IMR-90 (cell line): ENCODE results near the gene HYAL1. TPM values are rescaled to one million over a fixed set of nuclear protein-coding genes. Genes with fewer than 3 reads are reported as not detected.

ENCODE experiments used
- BHLHE40 ChIP-seq: fragments of 150-350 bp; IDR thresholded peaks from 2 replicates; pipeline ENCODE4 v1.6.1; 2016; ENCODE audit warnings: mild to moderate bottlenecking, low read depth, low read length
- CHD1 ChIP-seq: IDR thresholded peaks from 2 replicates; pipeline ENCODE4 v1.6.1; 2012; ENCODE audit warnings: low read depth, low read length, improper control_type of control experiment
- CTCF ChIP-seq: conservative IDR thresholded peaks from 2 replicates; pipeline ENCODE4 v1.5.1; 2012; ENCODE audit warnings: mild to moderate bottlenecking, low read depth, low read length, improper control_type of control experiment
- MAFK ChIP-seq: IDR thresholded peaks from 2 replicates; pipeline ENCODE4 v1.6.1; 2012; ENCODE audit warnings: low read depth, low read length, improper control_type of control experiment
- MAZ ChIP-seq: IDR thresholded peaks from 2 replicates; pipeline ENCODE4 v1.6.1; 2012; ENCODE audit warnings: low read depth, mild to moderate bottlenecking, low read length, improper control_type of control experiment, moderate library complexity, borderline replicate concordance
- POLR2A ChIP-seq: IDR thresholded peaks from 2 replicates; pipeline ENCODE4 v1.6.1; 2012; ENCODE audit warnings: mild to moderate bottlenecking, low read depth, low read length
- RFX5 ChIP-seq: IDR thresholded peaks from 2 replicates; pipeline ENCODE4 v1.8.0; 2012; ENCODE audit warnings: low read depth, mild to moderate bottlenecking, low read length, moderate library complexity
- polyA plus RNA-seq, 3 experiments: library from polyadenylated mRNA; depleted of rRNA; stranded (reverse); fragments of >200 nt; gene quantifications; 2 replicates each; pipeline ENCODE4 v1.2.3, GENCODE V29; 2012; ENCODE audit warnings: low replicate concordance in 1 of 3
- total RNA-seq: library from RNA; depleted of rRNA; stranded (reverse); fragments of >200 nt; gene quantifications from 2 replicates; pipeline ENCODE4 v1.2.3, GENCODE V29; 2012

HYAL1 gene
- total and polyA plus RNA-seq, 2 of the 4 experiments (the other 2 are of a cell fraction), result 0.32 to 0.36 TPM

- TF ChIP-seq CTCF, result no peak
- TF ChIP-seq CHD1, result no peak
- no peak for TF ChIP-seq BHLHE40
- no peak for TF ChIP-seq MAZ
- TF ChIP-seq RFX5, result no peak
- no peak for TF ChIP-seq POLR2A
- TF ChIP-seq MAFK, result no peak
These were observed 2.6 kb downstream of the HYAL1 start (continued) for GRCh38 chr3:50300681-50301254.
